ENCODE measurements around the gene NLRP9.

The NLRP9 gene

DNA sequence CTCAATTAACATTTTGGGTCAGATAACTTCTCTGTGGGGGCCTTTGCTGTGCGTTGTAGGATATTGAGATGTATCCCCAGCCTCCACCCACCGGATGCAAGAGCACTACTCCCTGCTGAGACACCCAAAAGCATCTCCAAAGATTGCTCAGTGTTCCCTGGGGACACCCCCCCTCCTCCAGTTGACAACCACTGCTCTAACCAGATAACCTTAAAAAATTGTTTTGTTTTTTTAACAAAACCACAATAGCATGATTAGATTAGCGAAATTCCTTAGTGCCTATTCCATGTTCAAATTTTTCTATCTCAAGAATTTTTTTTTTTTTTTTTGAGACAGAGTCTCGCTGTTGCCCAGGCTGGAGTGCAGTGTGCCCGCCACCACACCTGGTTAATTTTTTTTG is 65.8 kb downstream of the NLRP9 start:
- DNase-seq: no peak

- DNase-seq: no peak
Observed at GRCh38 chr19:55671054-55671378, 67.2 kb downstream of the NLRP9 start.

GRCh38 chr19:55670280-55671053 is 67.7 kb downstream of the NLRP9 start:
- no peak for DNase-seq

DNA sequence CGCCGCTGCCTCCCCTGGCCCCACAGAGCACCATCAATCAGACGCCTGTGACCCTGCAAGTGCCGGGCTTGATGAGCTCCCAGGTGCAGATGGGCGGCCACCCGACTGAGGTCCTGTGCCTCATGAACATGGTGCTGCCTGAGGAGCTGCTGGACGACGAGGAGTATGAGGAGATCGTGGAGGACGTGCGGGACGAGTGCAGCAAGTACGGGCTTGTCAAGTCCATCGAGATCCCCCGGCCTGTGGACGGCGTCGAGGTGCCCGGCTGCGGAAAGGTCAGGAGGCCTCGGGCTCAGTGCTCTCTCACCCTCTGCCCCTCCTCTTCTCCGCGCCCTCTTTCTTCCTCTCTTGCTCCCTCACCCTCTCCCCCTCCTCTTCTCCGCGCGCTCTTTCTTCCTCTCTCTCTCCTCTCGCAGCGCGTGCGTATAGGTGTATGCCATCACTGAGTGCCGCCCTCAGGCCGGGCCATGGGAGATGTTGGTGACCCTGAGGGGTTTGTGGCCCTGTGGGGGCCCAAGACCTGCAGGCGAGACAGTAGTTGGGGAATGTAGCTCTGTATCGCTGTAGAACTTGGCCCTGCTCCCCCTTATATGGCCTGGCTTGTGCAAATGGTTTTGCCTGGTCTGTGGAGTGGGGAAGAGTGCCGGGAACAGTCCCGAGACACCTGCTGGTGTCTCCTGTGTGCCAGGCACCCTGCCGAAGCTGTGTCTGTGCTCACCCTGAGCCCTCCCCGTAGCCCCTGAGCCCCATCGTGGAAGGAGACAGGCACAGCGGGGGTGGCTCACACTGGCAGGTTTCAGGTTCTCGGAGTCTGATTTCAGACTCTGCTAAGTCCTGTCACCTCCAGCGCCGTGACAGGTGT is 68.6 kb downstream of the NLRP9 start:
- no peak for DNase-seq

DNA sequence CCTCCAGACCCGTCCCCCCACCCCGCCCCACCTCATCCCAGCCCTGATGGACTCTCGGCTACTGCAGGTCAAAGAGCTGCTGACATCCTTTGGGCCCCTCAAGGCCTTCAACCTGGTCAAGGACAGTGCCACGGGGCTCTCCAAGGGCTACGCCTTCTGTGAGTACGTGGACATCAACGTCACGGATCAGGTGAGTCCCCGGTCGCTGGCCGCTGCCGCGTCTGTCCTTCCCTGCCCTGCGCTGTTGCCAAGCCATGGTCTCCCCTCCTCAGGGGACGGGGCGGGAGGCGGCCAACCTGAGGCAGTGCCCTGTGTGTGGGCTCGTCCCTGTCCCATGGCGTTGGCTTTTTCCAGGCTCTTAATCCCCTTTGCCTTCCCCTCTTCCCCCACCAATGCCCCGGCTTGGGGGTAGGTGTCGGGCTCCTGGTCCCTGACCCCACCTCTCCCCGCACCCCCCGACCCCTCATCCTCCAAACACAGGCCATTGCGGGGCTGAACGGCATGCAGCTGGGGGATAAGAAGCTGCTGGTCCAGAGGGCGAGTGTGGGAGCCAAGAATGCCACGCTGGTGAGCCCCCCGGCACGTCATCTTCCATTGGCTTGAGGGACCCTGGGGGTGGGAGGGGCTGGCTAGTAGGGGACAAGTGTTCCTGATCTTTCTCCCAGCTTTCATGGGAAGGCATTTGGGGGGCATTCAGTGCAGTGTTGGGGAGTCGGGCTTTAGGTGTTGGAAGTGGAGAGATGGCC is 69.4 kb downstream of the NLRP9 start:
- DNase-seq: no peak

DNA sequence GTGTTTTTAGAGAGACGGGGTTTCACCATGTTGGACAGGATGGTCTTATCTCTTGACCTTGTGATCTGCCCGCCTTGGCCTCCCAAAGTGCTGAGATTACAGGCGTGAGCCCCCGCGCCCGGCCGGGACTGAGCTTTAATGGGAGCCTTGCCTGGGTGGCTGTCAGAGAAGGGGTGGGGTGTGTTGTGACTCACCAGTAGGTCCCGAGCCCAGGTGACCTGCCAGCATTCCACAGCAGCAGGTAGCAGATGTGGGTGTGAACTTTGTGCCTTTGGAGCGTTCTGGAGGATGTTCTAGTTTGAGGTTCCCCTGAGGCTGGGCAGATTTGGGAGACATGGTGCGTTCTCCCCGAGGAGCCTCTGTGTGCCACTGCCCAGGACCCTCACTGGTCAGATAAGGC is 70.2 kb downstream of the NLRP9 start:
- DNase-seq: no peak

GRCh38 chr19:55667511-55667910 is 70.7 kb downstream of the NLRP9 start:
- DNase-seq: no peak

- DNase-seq: no peak
Observed at GRCh38 chr19:55667006-55667381, 71.2 kb downstream of the NLRP9 start.

DNA sequence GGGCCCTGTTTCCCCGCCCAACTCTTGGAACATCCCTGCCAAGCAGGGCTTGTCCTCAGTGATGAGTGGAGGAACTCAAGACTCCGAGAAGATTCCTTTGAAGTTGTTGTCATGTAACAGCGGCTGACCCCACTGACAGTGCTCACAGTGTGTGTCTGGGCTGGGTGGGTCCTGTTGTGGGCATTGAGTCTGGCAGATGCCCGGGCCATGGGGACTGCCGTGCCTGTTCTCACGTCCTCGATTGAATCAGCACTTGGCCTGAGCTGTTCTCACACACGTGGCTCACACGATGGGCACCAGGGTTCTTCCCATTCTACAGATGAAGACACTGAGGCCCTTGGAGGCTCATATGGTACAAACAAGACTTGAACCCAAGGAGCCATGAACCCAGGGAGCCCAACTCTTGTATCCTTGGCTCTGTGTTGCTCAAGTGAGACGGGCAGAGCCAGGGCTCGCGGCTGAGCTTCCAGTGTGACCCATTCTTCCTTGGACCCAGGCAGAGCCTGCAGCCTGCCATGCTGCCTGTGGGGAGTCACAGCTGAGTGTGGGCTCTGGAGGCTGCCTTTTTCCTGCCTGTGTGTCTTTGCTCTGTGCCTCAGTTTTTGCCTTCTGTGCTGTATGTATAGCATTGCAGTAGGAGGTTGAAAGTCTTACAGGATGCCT is 71.7 kb downstream of the NLRP9 start:
- DNase-seq: no peak

DNA sequence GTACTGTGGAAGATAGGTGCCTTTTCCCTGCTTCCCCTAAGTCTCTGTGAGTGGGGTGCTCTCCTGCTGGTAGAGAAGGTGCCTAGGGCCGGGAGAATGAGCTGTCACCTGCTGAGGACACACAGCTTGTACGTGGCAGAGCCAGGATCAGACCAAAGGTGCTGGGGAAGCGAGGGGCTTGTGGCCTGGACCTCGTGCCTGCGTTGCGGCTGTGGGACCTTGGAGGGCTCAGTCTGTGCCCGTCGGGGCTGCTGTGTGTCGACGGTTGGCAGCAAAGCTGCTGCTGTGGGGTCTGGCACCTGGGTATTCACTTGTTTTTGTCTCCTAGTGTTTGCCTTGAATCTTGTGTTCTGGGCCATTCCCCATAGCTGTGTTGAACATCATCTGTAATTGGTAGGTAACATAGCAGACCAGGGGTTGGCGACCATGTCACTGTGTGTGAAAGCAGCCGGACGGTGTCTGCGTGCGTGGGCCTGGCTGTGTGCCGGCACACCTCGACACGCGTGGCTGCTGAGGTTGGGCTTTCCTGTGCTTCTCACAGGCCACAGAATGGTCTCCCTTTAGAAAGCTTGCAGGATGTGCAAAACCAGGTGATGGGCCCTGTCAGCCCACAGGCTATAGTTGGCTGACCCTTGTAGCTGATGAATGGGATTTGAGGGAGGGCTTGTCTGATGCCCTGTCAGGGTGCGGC is 74.2 kb downstream of the NLRP9 start:
- DNase-seq: no peak

- DNase-seq: no peak
Observed at GRCh38 chr19:55661826-55662225, 76.4 kb downstream of the NLRP9 start.

GRCh38 chr19:55660991-55661390 is 77.2 kb downstream of the NLRP9 start:
- DNase-seq: no peak

GRCh38 chr19:55660404-55660803 is 77.8 kb downstream of the NLRP9 start:
- DNase-seq: no peak

DNA sequence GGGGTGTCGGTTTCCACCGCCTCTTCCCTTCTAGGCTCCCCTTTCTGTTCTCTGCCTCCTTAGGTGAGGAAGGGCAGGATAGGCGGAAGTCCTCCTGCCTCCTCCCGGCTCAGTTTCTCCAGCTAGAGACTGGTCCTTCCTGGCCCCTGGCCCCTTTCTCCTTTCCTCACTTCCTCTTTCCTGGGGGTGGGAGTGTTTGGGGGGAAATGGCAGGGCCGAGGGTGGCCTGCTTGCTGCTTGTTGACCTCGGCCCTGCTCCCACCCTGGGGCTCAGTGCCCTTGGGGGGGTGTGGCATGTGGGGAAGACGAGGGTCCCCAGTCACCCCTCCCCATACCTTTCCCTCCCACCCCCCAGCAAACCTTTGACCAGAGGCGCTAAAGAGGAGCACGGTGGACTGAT is 78.4 kb downstream of the NLRP9 start:
- DNase-seq: no peak

- no peak for DNase-seq
Observed at GRCh38 chr19:55658846-55659459, 79.2 kb downstream of the NLRP9 start.
